SK-MEL-5 (cell line): ENCODE results near the gene EPHA3. TPM values are rescaled to one million over a fixed set of nuclear protein-coding genes. Genes with fewer than 3 reads are reported as not detected.
A peak's percentile ranks its signal among the peaks of the same experiment; 100 is the strongest.

Source experiments
- DNase-seq: peaks from one replicate; pipeline ENCODE4 v3.0.0-alpha.2; 2016; ENCODE audit warnings: low read depth, low spot score
- in situ Hi-C: cut with HindIII; loops from 2 replicates; pipeline ENCODE4 v1.10.0; 2016; ENCODE audit warnings: low sequenced_read_pairs, high pct_unique_total_duplicates, low pct_unique_long_range_greater_than_20kb
- total RNA-seq: library from RNA; depleted of rRNA; stranded (reverse); fragments of >200 nt; shearing (Covaris generic); gene quantifications from 2 replicates; pipeline ENCODE4 v1.2.3, GENCODE V29; 2014

EPHA3 gene
- total RNA-seq, 1 experiment from 2014 or later: 40.8 TPM

DNA sequence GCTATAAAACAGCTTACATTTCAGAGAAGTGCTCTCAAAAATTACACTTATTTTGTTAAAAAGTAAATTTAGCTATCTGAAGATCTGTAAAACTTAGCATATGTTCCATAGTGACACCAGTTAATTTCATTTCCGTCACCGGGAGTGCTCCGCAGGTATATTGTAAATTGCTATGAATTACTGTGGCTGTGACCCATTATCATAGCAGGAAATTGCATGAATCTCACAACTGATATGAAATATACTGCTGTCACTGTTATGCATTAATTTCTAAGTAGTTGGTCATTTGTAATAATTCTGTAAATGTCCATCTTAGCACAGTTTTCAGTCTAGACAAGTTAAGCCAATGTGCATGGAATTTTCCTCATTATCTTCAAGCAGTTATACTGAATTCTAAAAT is 91.2 kb downstream of the EPHA3 start:
- DNase-seq: no peak
- in situ Hi-C loops: no loop called here

DNA sequence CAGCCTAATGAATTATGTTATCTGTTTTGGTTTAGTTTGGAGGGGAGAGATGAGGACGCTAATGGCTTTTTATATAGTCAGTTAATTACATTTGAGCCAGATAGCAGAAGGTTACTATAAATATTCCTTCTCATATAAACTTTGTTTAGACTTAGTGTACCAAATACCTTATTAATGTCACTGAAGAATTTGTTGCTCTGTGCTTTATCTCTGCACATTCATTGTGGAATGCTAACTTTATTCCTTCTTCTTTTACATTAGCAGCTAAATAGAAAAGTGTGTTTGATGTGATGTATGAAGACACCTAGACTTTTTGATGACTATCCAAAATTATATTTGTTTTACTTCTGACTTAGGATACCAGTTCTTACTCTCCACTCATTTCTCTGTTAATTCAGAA is 105.2 kb downstream of the EPHA3 start:
- in situ Hi-C loops: no loop called here
- no peak for DNase-seq

DNA sequence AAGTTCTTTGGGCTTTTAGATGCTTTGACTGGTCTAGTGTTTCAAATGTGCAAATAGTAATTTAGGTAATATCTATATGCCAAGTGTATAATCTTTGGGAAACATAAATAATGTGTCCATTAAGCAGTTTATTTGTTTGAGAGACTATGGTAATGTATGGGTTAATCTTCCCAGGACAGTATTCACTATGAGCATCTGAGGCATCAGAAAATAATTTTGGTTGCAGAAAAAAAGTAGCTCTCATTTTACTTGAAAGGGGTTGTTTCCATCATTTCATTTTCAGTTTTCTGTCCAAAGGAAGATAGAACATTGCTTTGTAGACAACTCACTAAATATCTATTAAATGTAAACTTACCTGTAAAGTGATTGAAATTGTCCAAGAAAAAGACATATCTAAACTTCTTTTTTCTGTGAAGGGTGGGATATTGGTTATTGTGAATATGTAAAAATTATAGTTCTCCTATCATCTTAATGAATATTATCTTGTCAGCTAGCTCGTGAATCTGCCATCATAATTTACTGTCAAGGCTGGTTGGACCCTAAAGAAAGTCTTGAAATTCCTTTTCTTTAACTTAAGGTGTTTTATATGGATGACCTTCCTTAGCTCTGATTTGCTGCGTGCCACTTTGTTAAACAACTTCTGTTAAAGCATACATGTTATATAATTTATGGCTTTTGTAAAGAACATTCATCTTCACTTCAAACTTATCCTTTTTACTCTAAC is 108.8 kb downstream of the EPHA3 start:
- peak; percentile 42 for DNase-seq
- in situ Hi-C loops: no loop called here

GRCh38 chr3:89217148-89217685 is 109.8 kb downstream of the EPHA3 start:
- in situ Hi-C loops: no loop called here
- DNase-seq: peak; percentile 19

DNA sequence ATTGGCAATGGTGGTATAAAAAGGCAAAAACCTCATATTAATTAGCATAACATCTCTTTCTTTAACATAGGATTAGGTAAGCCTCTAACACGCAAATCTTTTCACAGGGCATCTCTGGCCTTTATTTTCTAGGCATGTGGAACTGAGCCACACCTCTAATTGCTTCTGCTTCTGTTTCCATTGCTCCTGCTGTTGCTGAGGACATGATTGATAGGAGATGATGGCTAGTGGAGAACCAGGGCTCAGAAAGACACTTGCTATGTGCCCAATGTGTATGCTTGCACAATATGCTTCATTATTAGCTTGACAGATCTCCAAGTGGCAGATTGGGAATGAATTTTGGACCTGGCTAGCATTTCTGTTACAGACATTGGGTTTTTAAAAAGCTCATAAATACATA is 114.5 kb downstream of the EPHA3 start:
- DNase-seq: no peak
- in situ Hi-C loops: no loop called here

DNA sequence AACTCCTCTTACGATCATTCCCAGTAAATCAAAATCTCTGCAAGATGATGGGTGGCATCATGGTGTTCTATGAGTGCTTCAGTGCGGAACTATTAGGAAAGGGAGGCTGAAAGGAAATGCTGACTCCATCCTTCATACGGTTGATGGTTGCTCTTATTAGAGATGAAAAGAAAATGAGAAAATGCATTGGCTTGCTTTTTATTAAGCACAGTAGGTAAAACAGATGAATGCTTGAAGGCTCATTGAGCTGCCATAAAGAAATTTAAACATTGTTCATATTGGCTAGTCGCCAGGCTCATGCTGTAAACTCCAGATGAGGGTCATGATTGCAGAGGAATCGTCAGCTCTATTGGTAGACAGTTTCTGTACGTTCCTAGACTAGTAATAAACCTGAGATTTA is 115.8 kb downstream of the EPHA3 start:
- in situ Hi-C loops: no loop called here
- no peak for DNase-seq

DNA sequence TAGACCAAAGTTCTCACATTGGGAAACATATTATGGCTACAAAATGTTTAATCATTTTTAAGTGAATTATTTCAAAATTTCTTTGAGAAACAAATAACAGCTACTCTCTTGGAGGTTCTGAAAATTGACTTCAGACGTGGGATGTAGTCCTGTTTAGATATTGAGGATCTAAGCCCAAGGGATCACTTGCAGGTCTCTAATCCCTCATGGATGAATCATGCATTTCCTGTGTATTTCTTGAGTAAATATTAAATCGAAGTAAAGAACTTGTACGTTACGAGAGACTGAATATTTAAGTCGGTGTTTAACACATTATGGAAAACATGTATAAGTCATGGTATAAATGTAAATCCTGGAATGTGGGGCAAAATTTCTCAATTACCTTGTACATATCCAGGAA is 119.8 kb downstream of the EPHA3 start:
- DNase-seq: no peak
- in situ Hi-C loops: no loop called here

DNA sequence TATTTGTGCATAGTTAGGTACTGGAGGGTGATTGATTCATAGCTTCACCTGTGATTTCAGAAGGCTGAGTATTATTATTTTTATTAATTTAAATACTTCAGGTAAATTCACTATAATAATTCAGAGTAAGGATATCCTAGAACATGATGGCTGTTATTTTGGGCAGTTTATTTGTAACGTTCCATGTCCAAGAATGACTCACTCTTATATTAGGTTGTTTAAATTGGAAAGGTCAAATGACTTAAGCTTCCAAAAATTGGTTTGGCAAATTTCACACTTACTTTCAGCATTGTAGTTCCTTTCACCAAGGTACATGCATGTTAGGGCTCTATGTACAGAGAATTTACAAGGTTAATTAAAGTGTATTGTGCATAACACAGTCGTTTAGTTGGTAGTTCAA is 120.2 kb downstream of the EPHA3 start:
- in situ Hi-C loops: no loop called here
- no peak for DNase-seq

- DNase-seq: no peak
- in situ Hi-C loops: no loop called here
Observed at GRCh38 chr3:89232155-89232554, 124.7 kb downstream of the EPHA3 start.

DNA sequence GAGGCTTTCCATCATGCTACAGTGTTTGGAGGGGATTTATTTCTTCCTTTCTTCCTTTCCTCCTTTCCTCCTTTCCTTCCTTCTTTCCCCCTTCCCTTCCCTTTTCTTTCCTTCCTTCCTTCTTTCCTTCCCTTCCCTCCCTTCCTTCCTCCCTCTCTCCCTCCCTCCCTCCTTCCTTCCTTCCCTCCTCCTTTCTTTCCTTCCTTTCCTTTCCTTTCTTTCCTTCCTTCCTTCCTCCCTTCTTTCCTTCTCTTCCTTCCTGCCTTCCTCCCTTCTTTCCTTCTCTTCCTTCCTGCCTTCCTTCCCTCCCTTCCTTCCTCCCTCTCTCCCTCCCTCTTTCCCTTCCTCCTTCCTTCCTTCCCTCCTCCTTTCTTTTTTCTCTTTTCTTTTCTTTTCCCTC is 127.2 kb downstream of the EPHA3 start:
- in situ Hi-C loops: no loop called here

DNA sequence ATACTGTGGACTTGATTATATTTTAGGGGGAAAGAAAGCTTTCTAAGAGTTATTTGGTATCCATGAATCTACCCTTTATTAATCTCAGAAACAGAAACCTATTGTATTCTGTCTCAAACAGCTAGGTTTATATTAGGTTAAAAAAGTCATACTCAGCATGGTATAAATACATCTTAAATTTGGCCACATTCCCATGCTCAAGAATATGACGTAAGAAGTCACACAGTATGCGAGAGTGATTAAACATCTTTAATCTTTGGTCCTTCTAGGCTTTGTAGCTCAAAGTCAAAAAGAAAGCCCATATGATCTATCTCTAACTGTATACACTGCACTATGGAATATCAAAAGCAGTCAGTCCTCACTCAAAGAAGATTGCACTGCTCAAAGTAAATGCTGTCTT is 131.4 kb downstream of the EPHA3 start:
- in situ Hi-C loops: no loop called here

More for the DNA sequence above, 127.2 kb downstream of the EPHA3 start:
- no peak for DNase-seq

GRCh38 chr3:89239774-89240173 is 132.4 kb downstream of the EPHA3 start:
- in situ Hi-C loops: no loop called here
- peak; percentile 46 for DNase-seq

More for the DNA sequence above, 131.4 kb downstream of the EPHA3 start:
- DNase-seq: peak; percentile 96

- peak; percentile 70 for DNase-seq
- in situ Hi-C loops: no loop called here
Observed at GRCh38 chr3:89245612-89246011, 138.2 kb downstream of the EPHA3 start.

GRCh38 chr3:89246326-89246725 is 138.9 kb downstream of the EPHA3 start:
- peak; percentile 68 for DNase-seq
- in situ Hi-C loops: no loop called here

DNA sequence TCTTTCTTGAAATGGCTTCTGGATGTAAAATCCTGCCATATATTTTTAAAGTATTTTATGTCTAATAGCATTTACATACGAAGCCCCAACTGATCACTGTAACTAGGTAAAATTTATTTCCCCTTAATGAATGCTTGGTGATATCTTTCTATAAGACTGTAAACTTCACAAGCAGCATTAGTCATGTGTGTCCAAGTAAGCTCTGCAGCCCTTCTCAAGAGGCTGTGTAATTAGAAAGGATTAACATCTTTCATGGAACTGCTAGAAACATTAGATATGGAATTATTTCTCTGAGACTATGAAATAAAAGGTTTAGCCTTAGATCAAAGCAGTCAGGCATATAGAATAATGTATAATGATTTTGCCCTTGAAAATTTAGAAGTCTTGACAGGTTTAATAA is 143.3 kb downstream of the EPHA3 start:
- in situ Hi-C loops: no loop called here
- DNase-seq: no peak

DNA sequence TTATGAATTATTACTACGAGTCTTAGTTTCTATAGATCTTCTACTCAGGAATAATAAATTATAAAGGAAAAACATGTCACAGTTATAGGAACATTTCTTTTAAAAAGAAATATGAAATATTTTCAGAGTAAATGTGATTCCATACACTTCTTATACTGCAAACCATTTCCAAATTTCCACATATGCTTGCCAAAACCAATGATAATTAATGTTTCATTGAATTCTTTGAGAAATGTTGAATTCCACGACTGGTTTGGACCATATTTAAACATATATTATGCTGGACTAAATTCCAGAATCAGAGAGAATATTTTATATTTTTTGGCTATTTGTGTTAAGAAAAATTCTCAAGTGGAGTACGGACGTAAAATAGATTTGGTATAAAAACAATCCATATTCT is 144.6 kb downstream of the EPHA3 start:
- in situ Hi-C loops: no loop called here
- no peak for DNase-seq

DNA sequence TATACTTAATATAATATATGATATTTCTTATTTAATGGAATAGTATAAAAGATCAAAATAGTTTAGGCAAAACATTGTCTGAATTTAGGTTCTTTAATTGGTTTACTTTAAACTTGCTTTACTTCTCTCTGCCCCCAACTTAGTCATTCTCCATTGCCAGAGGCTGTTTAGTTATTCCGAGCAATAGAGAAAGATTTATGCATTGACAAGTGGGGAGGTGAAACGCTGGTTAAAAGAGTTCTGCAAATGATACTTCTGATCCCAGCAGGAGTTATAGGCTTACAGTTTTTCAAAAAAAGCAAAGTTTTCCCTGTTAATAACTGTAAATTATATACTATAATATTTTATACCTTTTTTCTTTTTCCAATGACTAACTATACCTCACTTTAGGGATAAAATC is 145.4 kb downstream of the EPHA3 start:
- peak; percentile 44 for DNase-seq
- in situ Hi-C loops: no loop called here

DNA sequence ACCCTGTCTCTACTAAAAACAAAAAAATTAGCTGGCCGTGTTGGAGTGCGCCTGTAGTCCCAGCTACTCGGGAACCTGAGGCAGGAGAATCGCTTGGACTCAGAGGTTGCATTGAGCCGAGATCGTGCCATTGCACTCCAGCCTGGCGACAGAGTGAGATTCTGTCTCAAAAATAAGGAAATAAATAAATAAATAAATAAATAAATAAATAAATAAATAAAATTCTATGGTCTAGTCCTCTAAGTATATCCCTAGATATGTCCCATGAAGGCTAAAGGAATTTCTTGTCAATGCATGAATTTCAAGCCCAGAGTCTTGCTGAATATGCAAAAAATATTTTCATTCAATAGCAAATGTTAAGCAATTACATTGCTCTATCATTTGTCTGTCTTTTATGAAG is 149.0 kb downstream of the EPHA3 start:
- in situ Hi-C loops: no loop called here

DNA sequence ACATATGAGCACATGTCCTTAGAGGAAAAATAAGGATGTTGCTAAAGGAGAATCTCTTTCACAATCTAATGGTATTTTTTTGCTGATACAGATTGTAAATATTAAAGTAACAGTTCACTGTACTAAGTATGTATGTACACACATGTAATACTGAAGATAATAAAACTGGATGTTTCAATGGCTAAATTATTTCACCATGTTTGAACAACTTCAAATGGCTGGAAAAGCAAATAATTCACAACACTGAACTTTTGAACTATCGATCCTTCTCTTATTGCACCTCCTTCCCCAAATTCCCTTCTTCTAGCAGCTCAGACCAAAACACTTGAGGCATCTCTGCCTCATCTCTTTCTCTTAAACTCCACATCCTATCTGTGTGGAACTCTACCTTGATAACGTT is 149.5 kb downstream of the EPHA3 start:
- DNase-seq: no peak
- in situ Hi-C loops: no loop called here

More for the DNA sequence above, 149.0 kb downstream of the EPHA3 start:
- DNase-seq: no peak
